Endodermal cell (in vitro differentiated cells): Measurements from ENCODE around the gene VAV2. TPM values are rescaled to one million over a fixed set of nuclear protein-coding genes. Genes with fewer than 3 reads are reported as not detected.
A peak's percentile ranks its signal among the peaks of the same experiment; 100 is the strongest.

Experiments
- DNase-seq: peaks from one replicate; pipeline ENCODE4 v3.0.0-alpha.2; 2017
- H3K27ac ChIP-seq: 2 replicates; pipeline ENCODE4 v1.5.1; 2013; ENCODE audit warnings: mild to moderate bottlenecking, low read depth, low read length, moderate library complexity
- H3K27me3 ChIP-seq: 2 replicates; pipeline ENCODE4 v1.6.1; 2013; ENCODE audit warnings: mild to moderate bottlenecking, low read length, moderate library complexity; ENCODE audit not compliant: insufficient read depth, control insufficient read depth, poor library complexity, severe bottlenecking
- H3K36me3 ChIP-seq: 2 replicates; pipeline ENCODE4 v1.7.0; 2013; ENCODE audit warnings: mild to moderate bottlenecking, low read length, moderate library complexity; ENCODE audit not compliant: control insufficient read depth, insufficient read depth
- H3K4me1 ChIP-seq: one replicate; pipeline ENCODE4 v1.7.0; 2013; ENCODE audit warnings: low read length; ENCODE audit not compliant: control insufficient read depth, insufficient read depth
- H3K4me3 ChIP-seq: 2 replicates; pipeline ENCODE4 v1.5.1; 2013; ENCODE audit warnings: mild to moderate bottlenecking, low read length, moderate library complexity
- H3K9ac ChIP-seq: 2 replicates; pipeline ENCODE4 v1.6.1; 2013; ENCODE audit warnings: mild to moderate bottlenecking, low read length, moderate library complexity; ENCODE audit not compliant: poor library complexity, severe bottlenecking; ENCODE audit errors: extremely low read depth
- H3K9me3 ChIP-seq: 2 replicates; pipeline ENCODE4 v1.6.1; 2013; ENCODE audit warnings: mild to moderate bottlenecking, low read length, moderate library complexity; ENCODE audit not compliant: control insufficient read depth
- H3K27ac Mint-ChIP-seq: 2 replicates; pipeline ENCODE4 v1.8.0; 2020; ENCODE audit warnings: mixed read lengths
- H3K27me3 Mint-ChIP-seq: 2 replicates; pipeline ENCODE4 v1.8.0; 2021; ENCODE audit warnings: mild to moderate bottlenecking, mixed read lengths; ENCODE audit not compliant: insufficient read depth
- H3K36me3 Mint-ChIP-seq: 2 replicates; pipeline ENCODE4 v1.8.0; 2020; ENCODE audit warnings: low read depth, mixed read lengths
- H3K4me1 Mint-ChIP-seq: 2 replicates; pipeline ENCODE4 v1.8.0; 2020; ENCODE audit warnings: mixed read lengths
- H3K4me3 Mint-ChIP-seq: 2 replicates; pipeline ENCODE4 v1.8.0; 2020; ENCODE audit warnings: mild to moderate bottlenecking, moderate library complexity, mixed read lengths
- H3K9me3 Mint-ChIP-seq: 2 replicates; pipeline ENCODE4 v1.8.0; 2020; ENCODE audit warnings: mild to moderate bottlenecking, mixed read lengths
- CTCF ChIP-seq: fragments of 200-600 bp; sonication (generic); conservative IDR thresholded peaks from 2 replicates; pipeline ENCODE4 v1.5.0; 2021; ENCODE audit warnings: antibody characterized with exemption, mild to moderate bottlenecking
- WGBS, 2 experiments: methylation state at CpG; one replicate each; pipeline versions ENCODE4 v1.1.5 to v1.1.7; 2013; ENCODE audit warnings: missing lambda C conversion rate in 2 of 2, mixed read lengths in 1 of 2; ENCODE audit not compliant: insufficient coverage in 1 of 2, insufficient read length in 1 of 2; 5-methylcytosine and 5-hydroxymethylcytosine counted together
- total RNA-seq, 2 donors: library from RNA; stranded (reverse); fragmentation: NEBNext Ultra II Directional in 1 of 2; extraction: Animal tissue kit (Norgen Biotek cat#: 25700) in 1 of 2; gene quantifications; 2 replicates in 1 of 2; 3 replicates in 1 of 2; pipeline ENCODE4 v1.2.1, GENCODE V29; 2021

Gene VAV2
- total RNA-seq, 2 donors from 2014 or later = 29.8 to 35.9 TPM

- no peak overlapping the region for H3K27ac ChIP-seq
- no peak overlapping the region for H3K9ac ChIP-seq
- DNase-seq = peak; percentile 38
- peaks cover 7% of the 10 kb centered on the region for H3K9me3 ChIP-seq
- Mint-ChIP-seq H3K4me1 (no peaks in the 10 kb centered on the region), H3K4me3 (no peak overlapping the region), H3K36me3 (peaks cover 33% of the 10 kb centered on the region), H3K27me3 (no peaks in the 10 kb centered on the region), H3K9me3 (no peaks in the 10 kb centered on the region), H3K27ac (no peak overlapping the region)
- H3K27me3 ChIP-seq = no peaks in the 10 kb centered on the region
- 94 to 96% methylated on average over 15 to 27 of the region's 27 CpGs for WGBS, 2 experiments
- H3K4me1 ChIP-seq = no peaks in the 10 kb centered on the region
- H3K4me3 ChIP-seq = no peak overlapping the region
- no peak for TF ChIP-seq CTCF
- H3K36me3 ChIP-seq = peaks cover 37% of the 10 kb centered on the region
Measured at GRCh38 chr9:133775951-133776905, 215.9 kb downstream of the VAV2 start.

GRCh38 chr9:133775291-133775690, 216.8 kb downstream of the VAV2 start:
- DNase-seq = no peak
- Histone ChIP-seq H3K4me1 (no peaks in the 10 kb centered on the region), H3K27ac (no peak overlapping the region), H3K9me3 (peaks cover 7% of the 10 kb centered on the region), H3K36me3 (peaks cover 31% of the 10 kb centered on the region), H3K9ac (no peak overlapping the region), H3K4me3 (no peak overlapping the region), H3K27me3 (no peaks in the 10 kb centered on the region)
- WGBS, 2 experiments = 91 to 92% methylated on average over 1 to 2 of the region's 2 CpGs
- H3K4me3 Mint-ChIP-seq = no peak overlapping the region
- peaks cover 36% of the 10 kb centered on the region for H3K36me3 Mint-ChIP-seq
- H3K27me3 Mint-ChIP-seq = no peaks in the 10 kb centered on the region
- no peak overlapping the region for H3K27ac Mint-ChIP-seq
- TF ChIP-seq CTCF = no peak
- H3K9me3 Mint-ChIP-seq = no peaks in the 10 kb centered on the region
- no peaks in the 10 kb centered on the region for H3K4me1 Mint-ChIP-seq

- DNase-seq = peak; percentile 22
- Histone ChIP-seq H3K4me1 (no peaks in the 10 kb centered on the region), H3K9ac (no peak overlapping the region), H3K36me3 (peaks cover 31% of the 10 kb centered on the region), H3K27me3 (no peaks in the 10 kb centered on the region), H3K27ac (no peak overlapping the region), H3K4me3 (no peak overlapping the region), H3K9me3 (peaks cover 7% of the 10 kb centered on the region)
- H3K4me3 Mint-ChIP-seq = no peak overlapping the region
- no peak for TF ChIP-seq CTCF
- H3K4me1 Mint-ChIP-seq = no peaks in the 10 kb centered on the region
- WGBS, 2 experiments = 94 to 98% methylated on average over 11 to 16 of the region's 16 CpGs
- H3K36me3 Mint-ChIP-seq = peaks cover 33% of the 10 kb centered on the region
- no peak overlapping the region for H3K27ac Mint-ChIP-seq
- H3K9me3 Mint-ChIP-seq = no peaks in the 10 kb centered on the region
- no peaks in the 10 kb centered on the region for H3K27me3 Mint-ChIP-seq
Measured at GRCh38 chr9:133774799-133775198, 217.3 kb downstream of the VAV2 start.
